Renal pelvis (tissue), 12 donors: ENCODE measurements around the gene KCP. TPM values are rescaled to one million over a fixed set of nuclear protein-coding genes. Genes with fewer than 3 reads are reported as not detected.
A peak's percentile ranks its signal among the peaks of the same experiment; 100 is the strongest.
"Not testable (repeated sequence)": the region's sequence is repeated elsewhere in the genome, so short reads cannot be mapped to it uniquely, and the experiment has no call there.

Experiments
- DNase-seq: peaks from one replicate; pipeline ENCODE4 v3.0.0-alpha.2; 2013
- long read RNA-seq, 16 experiments: transcript quantifications; one replicate each; lab custom pipeline, GENCODE V29; 2026
- polyA plus RNA-seq, 3 donors: library from polyadenylated mRNA; unstranded; fragments of 120-200 nt; gene quantifications; one replicate each; pipeline ENCODE4 v1.2.1, GENCODE V29; 2013; ENCODE audit not compliant: insufficient read length in 3 of 3

The KCP gene
- polyA plus RNA-seq = 10 to 100 TPM; 20.7 to 34.5 (median 32.4) TPM
- long read RNA-seq, donor 1, partial matches to known transcripts = 17 of 1,033 reads
- long read RNA-seq, donor 1, other reads (novel, unspliced or antisense) = 1,015 of 1,033 reads
- long read RNA-seq, donor 2, partial matches to known transcripts = 0 of 2 reads
- long read RNA-seq, donor 2, other reads (novel, unspliced or antisense) = 0 of 2 reads
- long read RNA-seq, donor 3 = 0 reads
- long read RNA-seq, donor 4 = 0 reads
- long read RNA-seq, donor 5 = 0 reads
- long read RNA-seq, donor 6, partial matches to known transcripts = 6 of 7 reads
- long read RNA-seq, donor 6, other reads (novel, unspliced or antisense) = 0 of 7 reads
- long read RNA-seq, donor 7, partial matches to known transcripts = 0 of 1 reads
- long read RNA-seq, donor 7, other reads (novel, unspliced or antisense) = 0 of 1 reads
- long read RNA-seq, donor 8 = 0 reads
- long read RNA-seq, donor 9 = 0 reads
- long read RNA-seq, donor 10 = 0 reads
- long read RNA-seq, donor 11 = 0 reads
- long read RNA-seq, donor 12, partial matches to known transcripts = 5 of 6 reads
- long read RNA-seq, donor 12, other reads (novel, unspliced or antisense) = 0 of 6 reads
- long read RNA-seq, donor 13, partial matches to known transcripts = 398 of 399 reads
- long read RNA-seq, donor 13, other reads (novel, unspliced or antisense) = 0 of 399 reads
- long read RNA-seq, donor 14 = 0 reads
- long read RNA-seq, donor 15, partial matches to known transcripts = 31 of 34 reads
- long read RNA-seq, donor 15, other reads (novel, unspliced or antisense) = 0 of 34 reads
- long read RNA-seq, donor 16 = 0 reads

- peak; percentile 43 for DNase-seq
Measured at GRCh38 chr7:128910569-128910945, at the start of gene KCP. KCP (minus strand) TSS chr7:128910709; CDS start chr7:128910676, 33 bp downstream.

- DNase-seq = no peak
Measured at GRCh38 chr7:128959296-128959695, 48.8 kb upstream of the KCP start.

GRCh38 chr7:128955981-128956380, 45.5 kb upstream of the KCP start:
- DNase-seq = no peak

DNA sequence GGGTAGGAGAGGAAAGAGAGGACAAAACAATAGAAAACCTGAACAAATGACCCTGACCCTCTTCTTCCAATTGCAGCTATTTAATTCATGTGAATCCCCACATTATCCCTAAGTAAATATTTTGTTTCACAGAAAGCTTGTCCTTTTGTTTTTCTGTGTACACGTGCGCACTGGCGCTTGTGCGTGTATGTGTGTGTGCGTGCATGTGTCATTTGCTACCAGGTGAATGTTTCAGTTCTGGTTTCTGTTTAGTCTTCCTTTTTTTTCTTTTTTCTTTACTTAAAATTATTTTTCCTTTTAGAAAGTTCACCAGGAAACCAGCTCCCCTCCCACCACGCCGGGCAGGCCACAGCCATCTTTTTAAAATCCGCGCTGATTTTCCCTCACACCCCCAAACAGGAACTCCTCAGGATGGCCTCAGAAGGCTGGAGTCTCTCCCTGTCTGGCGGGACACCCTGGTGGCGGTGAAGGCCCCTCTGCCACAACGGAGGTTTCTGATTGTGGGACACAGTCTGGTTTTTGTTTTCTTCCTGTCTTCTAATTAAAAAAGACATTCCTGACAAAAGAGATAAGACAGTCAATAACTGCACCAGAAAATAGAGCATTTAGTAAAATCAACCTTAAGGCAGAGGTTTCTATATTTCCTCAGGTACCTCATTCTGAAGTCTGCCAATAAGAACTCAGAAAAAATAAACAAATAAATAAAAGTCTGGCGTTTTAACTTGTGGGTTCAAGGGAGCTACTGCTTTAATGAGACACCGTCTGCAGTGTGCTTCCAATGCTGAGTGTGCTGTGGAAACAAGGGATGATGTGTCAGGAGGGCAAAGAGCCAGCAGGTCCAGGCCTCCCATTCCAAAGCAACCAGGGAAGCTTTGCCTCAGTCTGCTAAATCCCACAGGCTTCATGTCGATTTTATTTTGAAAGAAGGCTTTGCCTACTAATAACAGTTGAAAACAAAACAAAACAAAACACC, 44.6 kb upstream of the KCP start:
- DNase-seq = no peak

- no peak for DNase-seq
Measured at GRCh38 chr7:128954150-128954549, 43.6 kb upstream of the KCP start.

GRCh38 chr7:128951296-128951695, 40.8 kb upstream of the KCP start:
- no peak for DNase-seq

GRCh38 chr7:128948976-128949760, 38.7 kb upstream of the KCP start:
- no peak for DNase-seq

DNA sequence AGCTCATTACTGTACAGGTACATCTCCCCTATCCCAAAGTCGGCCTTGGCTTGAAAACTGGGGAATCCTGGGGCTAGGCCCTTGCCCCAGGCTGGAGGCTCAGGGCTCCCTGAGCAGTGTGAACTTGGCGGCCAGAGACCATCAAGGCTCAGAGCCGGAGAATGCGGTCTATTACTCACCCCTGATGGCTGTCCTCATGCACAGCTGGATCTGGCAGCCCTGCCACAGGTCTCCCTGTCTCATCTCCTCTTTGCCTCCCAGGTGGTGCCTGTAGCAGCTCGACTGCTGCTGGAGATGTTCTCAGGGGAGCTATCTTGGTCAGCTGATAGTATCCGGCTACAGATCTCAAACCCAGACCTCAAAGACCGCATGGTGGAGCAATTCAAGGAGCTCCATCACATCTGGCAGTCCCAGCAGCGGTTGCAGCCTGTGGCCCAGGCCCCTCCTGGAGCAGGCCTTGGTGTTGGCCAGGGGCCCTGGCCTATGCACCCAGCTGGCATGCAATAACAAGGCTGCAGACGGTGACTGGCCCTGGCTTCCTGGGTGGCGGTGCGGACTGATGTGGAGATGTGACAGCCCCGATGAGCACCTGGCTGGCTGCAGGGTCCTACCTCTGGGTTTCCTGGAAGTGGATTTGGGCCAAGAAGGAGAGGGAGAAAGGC, 37.9 kb upstream of the KCP start:
- DNase-seq = no peak

DNA sequence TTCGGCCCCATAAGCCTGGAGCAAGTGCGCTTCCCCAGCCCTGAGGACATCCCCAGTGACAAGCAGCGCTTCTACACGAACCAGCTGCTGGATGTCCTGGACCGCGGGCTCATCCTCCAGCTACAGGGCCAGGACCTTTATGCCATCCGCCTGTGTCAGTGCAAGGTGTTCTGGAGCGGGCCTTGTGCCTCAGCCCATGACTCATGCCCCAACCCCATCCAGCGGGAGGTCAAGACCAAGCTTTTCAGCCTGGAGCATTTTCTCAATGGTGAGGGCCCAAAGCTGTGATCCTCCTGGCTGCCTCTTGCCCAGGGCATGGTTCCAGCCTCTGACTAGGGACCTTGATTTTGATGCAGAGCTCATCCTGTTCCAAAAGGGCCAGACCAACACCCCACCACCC, 37.3 kb upstream of the KCP start:
- DNase-seq = no peak

DNA sequence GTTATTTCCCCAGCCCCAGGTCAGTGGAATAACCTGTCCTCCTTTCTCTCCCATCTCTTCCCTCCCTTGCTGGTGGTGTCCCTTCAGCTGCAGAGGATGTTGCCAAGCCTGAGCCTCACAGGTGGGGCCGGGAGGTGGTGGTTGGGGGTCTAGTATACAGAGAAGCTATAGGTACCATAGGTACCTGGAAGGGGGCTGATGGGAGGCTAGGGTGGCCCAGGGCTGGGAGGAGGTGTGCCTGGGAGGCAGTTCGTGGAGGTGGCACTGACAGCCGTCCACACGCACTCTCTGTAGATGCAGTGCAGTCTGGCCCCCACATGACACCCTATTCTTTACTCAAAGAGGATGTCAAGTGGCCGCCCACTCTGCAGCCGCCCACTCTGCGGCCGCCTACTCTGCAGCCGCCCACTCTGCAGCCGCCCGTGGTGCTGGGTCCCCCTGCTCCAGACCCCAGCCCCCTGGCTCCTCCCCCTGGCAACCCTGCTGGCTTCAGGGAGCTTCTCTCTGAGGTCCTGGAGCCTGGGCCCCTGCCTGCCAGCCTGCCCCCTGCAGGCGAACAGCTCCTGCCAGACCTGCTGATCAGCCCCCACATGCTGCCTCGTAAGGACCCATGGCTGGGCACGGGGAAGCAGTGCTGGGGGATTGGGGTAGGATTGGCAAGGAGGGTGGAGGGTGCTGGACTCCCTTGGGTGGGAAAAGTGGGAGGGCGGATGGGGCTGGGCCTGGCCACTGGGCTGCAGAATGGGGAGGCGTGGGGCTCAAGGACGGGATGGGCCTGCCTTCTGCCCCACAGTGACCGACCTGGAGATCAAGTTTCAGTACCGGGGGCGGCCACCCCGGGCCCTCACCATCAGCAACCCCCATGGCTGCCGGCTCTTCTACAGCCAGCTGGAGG, 36.7 kb upstream of the KCP start:
- no peak for DNase-seq

- no peak for DNase-seq
Measured at GRCh38 chr7:128945668-128946366, 35.3 kb upstream of the KCP start.

- DNase-seq = no peak
Measured at GRCh38 chr7:128944487-128945236, 34.2 kb upstream of the KCP start.

GRCh38 chr7:128943251-128943650, 32.7 kb upstream of the KCP start:
- not testable (repeated sequence) for DNase-seq

DNA sequence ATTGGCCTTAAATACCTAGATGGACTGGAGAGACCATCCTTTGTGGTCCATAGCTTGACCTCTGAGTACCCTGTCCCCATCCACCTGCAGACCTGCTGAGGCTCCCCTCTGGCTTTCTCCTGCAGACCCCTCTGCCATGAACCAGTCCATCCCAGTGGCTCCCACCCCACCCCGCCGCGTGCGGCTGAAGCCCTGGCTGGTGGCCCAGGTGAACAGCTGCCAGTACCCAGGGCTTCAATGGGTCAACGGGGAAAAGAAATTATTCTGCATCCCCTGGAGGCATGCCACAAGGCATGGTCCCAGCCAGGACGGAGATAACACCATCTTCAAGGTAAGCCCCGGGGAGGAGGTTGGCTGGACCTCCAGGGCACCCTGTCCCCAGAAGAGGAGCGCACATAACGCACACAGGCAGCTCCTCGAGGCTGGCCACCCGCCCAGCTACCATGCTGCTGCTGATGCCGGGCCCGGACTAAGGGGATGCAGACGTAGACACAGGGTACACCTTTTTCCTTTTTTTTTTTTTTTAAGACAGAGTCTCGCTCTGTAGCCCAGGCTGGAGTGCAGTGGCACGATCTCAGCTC, 31.5 kb upstream of the KCP start:
- no peak for DNase-seq

DNA sequence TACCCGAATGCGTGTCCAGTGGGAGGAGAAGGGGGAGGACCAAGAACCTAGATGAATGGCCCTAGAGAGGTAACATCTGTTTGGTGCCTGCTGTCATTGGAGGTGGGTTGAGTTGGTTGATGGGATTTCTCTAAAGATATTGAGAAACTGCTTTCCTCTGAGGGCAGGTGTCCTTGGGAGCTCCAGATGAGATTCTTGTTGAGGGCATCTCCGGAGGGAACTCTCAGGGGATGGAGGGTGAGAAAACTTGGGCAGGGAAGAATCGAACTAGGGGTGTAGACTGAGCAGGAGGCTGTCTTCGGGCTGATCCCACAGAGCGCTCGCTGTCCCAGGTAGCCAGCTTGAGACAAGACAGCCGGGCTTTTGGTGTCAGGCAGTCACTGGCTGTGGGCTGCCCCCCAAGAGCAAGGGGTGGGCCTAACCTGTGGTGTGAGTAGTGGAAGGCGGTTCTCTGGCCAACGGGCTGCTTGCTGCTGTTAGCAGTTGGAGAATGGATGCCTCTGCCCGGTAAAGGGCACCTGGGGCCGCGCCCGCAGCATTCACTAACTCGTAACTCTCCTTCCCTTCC, 30.9 kb upstream of the KCP start:
- no peak for DNase-seq

GRCh38 chr7:128940494-128941322, 30.2 kb upstream of the KCP start:
- DNase-seq = no peak
